Activated T-helper 17 cell treated with anti-CD3 and anti-CD28 coated beads, Interleukin-2, amount 50 U/mL, for 72 hours (primary cell): Measurements from ENCODE around the gene SHMT1. TPM values are rescaled to one million over a fixed set of nuclear protein-coding genes. Genes with fewer than 3 reads are reported as not detected.
"Not testable (repeated sequence)": the region's sequence is repeated elsewhere in the genome, so short reads cannot be mapped to it uniquely, and the experiment has no call there.

ENCODE experiments used
- ATAC-seq: fragments of 150-1000 bp; cut with Tn5 transposase; replicated peaks from 2 replicates; pipeline ENCODE4 v1.10.0; 2021; ENCODE audit warnings: mild to moderate bottlenecking, moderate library complexity
- H3K27ac Mint-ChIP-seq: one replicate; pipeline ENCODE4 v1.8.0; 2022; ENCODE audit warnings: mixed read lengths
- H3K27me3 Mint-ChIP-seq: one replicate; pipeline ENCODE4 v1.8.0; 2022; ENCODE audit warnings: mixed read lengths
- H3K36me3 Mint-ChIP-seq: one replicate; pipeline ENCODE4 v1.8.0; 2022; ENCODE audit warnings: low read depth, mild to moderate bottlenecking, mixed read lengths
- H3K4me1 Mint-ChIP-seq: one replicate; pipeline ENCODE4 v1.8.0; 2022; ENCODE audit warnings: mixed read lengths
- H3K4me3 Mint-ChIP-seq: one replicate; pipeline ENCODE4 v1.8.0; 2022; ENCODE audit warnings: mild to moderate bottlenecking, mixed read lengths
- H3K9me3 Mint-ChIP-seq: one replicate; pipeline ENCODE4 v1.8.0; 2022; ENCODE audit warnings: mixed read lengths
- total RNA-seq, 2 donors: library from RNA; stranded (reverse); gene quantifications; one replicate each; pipeline ENCODE4 v1.2.3, GENCODE V29; 2022

Gene SHMT1
- total RNA-seq, 2 donors from 2014 or later = 47.0 to 85.6 TPM

DNA sequence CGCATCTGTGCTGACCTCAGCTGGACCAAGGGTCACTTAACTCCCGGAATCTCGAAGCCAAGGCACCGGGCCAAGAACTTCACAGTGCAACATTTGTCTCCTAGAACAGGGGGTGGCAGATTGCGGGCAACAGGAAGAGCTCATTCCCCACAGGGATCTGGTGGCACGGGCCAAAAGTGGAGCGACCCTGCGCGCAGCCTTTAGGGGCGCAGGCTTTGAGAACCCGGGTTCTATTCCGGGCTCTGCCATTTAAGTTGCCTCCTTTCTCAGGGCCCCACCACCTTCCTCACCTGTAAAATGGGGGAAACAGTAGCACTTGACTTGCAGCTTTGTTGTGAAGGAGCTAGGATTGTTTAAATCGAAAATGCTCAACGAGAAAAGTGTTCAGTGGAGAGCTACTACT lies 651 bp downstream of the SHMT1 start:
- Mint-ChIP-seq H3K4me1 (no peaks in the 10 kb centered on the region), H3K27ac (peak overlapping the region; percentile 59)

DNA sequence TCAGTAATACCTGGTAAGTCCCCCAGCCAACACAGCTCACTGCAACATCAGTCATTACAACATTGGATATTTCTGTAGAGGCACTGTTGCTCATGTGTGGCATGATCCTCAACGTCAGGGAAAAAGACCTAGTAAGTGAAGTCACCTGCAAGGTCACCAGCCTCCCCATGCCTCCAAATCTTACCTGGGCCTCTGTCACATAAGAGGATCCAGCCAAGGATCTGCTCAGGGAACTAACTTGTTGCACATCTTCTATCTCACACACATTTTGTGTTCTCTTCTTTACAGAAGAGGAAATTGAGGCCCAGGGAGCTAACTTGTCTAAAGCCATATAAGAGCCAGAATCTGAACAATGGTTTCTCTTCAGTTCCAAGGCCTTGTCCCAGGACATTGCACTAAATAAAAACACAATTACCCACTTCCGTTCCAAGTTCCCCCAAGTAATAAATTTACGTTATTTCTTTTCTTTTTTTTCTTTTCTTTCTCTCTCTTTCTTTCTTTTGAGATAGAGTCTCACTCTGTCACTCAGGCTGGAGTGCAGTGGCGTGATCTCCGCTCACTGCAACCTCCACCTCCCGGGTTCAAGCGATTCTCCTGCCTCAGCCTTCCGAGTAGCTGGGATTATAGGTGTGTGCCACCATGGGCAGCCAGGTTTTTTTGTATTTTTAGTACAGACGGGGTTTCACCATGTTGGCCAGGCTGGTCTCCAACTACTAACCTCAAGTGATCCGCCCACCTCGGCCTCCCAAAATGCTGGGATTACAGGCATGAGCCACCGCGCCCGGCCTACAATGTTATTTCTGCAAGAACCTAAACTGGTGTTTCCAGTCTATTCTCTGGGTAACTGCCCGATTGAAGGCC lies 1.3 kb downstream of the SHMT1 start:
- ATAC-seq = no peak
- H3K27ac Mint-ChIP-seq = peak overlapping the region; percentile 59
- H3K4me3 Mint-ChIP-seq = peak overlapping the region; percentile 78
- H3K27me3 Mint-ChIP-seq = no peaks in the 10 kb centered on the region
- peaks cover 19% of the 10 kb centered on the region for H3K36me3 Mint-ChIP-seq
- no peaks in the 10 kb centered on the region for H3K9me3 Mint-ChIP-seq
- no peaks in the 10 kb centered on the region for H3K4me1 Mint-ChIP-seq

More for the DNA sequence above, 651 bp downstream of the SHMT1 start:
- H3K4me3 Mint-ChIP-seq = peak overlapping the region; percentile 78
- peaks cover 14% of the 10 kb centered on the region for H3K36me3 Mint-ChIP-seq
- no peaks in the 10 kb centered on the region for H3K27me3 Mint-ChIP-seq
- ATAC-seq = no peak
- no peaks in the 10 kb centered on the region for H3K9me3 Mint-ChIP-seq

- Mint-ChIP-seq H3K9me3 (no peaks in the 10 kb centered on the region), H3K4me3 (no peak overlapping the region), H3K4me1 (no peaks in the 10 kb centered on the region), H3K27me3 (no peaks in the 10 kb centered on the region), H3K27ac (no peak overlapping the region), H3K36me3 (peaks cover 31% of the 10 kb centered on the region)
- ATAC-seq = no peak
Measured at GRCh38 chr17:18360518-18360917, 2.8 kb downstream of the SHMT1 start.

DNA sequence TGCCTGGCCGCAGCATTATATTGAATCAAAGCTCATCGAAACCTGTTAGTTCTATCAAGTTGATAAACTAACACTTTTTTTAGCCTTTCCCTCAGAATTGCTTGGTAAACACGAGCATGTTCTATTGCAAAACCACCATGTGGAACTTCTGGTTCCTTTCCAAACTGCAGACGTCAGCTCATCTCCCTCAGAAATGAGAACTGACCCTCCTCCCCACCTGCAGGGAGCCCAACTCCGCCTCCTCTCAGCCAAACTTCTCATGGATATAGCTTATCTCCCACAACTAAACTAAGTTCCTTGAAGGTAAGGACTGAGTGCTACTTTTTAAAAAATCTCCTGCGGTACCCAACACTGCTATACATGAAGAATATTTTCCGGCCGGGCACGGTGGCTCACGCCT lies 6.7 kb downstream of the SHMT1 start:
- peaks cover 68% of the 10 kb centered on the region for H3K36me3 Mint-ChIP-seq
- H3K4me3 Mint-ChIP-seq = no peak overlapping the region
- H3K27ac Mint-ChIP-seq = no peak overlapping the region
- no peaks in the 10 kb centered on the region for H3K4me1 Mint-ChIP-seq
- ATAC-seq = no peak
- H3K27me3 Mint-ChIP-seq = no peaks in the 10 kb centered on the region
- no peaks in the 10 kb centered on the region for H3K9me3 Mint-ChIP-seq

GRCh38 chr17:18353541-18353940 lies 9.8 kb downstream of the SHMT1 start:
- H3K9me3 Mint-ChIP-seq = no peaks in the 10 kb centered on the region
- H3K27ac Mint-ChIP-seq = no peak overlapping the region
- H3K36me3 Mint-ChIP-seq = peaks cover 65% of the 10 kb centered on the region
- ATAC-seq = no peak
- H3K4me1 Mint-ChIP-seq = no peaks in the 10 kb centered on the region
- no peak overlapping the region for H3K4me3 Mint-ChIP-seq
- no peaks in the 10 kb centered on the region for H3K27me3 Mint-ChIP-seq

GRCh38 chr17:18344021-18344420 lies 19.3 kb downstream of the SHMT1 start:
- H3K36me3 Mint-ChIP-seq = peaks cover 82% of the 10 kb centered on the region

DNA sequence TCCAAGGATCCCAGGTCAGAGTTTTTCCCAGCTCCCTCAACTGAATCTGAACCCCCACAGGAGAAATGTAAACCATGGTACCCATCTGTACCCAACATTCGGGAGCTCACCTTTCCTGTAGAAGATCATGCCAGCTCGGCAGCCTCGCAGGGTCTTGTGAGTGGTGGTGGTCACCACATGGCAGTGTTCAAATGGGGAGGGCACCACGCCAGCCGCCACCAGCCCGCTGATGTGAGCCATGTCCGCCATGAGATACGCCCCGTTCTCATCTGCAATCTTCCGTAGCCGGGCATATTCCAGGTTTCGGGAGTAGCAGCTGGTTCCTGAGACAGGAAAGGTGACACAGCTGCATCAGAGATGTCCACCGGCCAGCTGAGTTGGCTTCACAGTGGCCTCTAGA lies 23.4 kb downstream of the SHMT1 start:
- ATAC-seq = no peak
- H3K4me1 Mint-ChIP-seq = no peaks in the 10 kb centered on the region
- H3K27ac Mint-ChIP-seq = no peak overlapping the region
- H3K4me3 Mint-ChIP-seq = no peak overlapping the region
- H3K27me3 Mint-ChIP-seq = no peaks in the 10 kb centered on the region
- H3K9me3 Mint-ChIP-seq = no peaks in the 10 kb centered on the region
- H3K36me3 Mint-ChIP-seq = peaks cover 76% of the 10 kb centered on the region

More at GRCh38 chr17:18344021-18344420, 19.3 kb downstream of the SHMT1 start:
- Mint-ChIP-seq H3K4me3 (no peak overlapping the region), H3K27ac (no peak overlapping the region), H3K9me3 (no peaks in the 10 kb centered on the region), H3K27me3 (no peaks in the 10 kb centered on the region), H3K4me1 (no peaks in the 10 kb centered on the region)
- peak; percentile 43 for ATAC-seq

DNA sequence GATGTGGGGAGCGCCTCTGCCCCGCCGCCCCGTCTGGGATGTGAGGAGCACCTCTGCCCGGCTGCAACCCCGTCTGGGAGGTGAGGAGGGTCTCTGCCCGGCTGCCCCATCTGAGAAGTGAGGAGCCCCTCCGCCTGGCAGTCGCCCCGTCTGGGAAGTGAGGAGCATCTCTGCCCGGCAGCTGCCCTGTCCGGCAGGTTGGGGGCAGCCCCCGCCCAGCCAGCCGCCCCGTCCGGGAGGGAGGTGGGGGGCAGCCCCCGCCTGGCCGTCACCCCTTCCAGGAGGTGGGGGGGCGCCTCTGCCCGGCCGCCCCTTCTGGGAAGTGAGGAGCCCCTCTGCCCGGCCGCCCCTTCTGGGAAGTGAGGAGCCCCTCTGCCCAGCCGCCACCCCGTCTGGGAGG lies 25.2 kb downstream of the SHMT1 start:
- H3K36me3 Mint-ChIP-seq = peaks cover 71% of the 10 kb centered on the region
- not testable (repeated sequence) for H3K4me1 Mint-ChIP-seq, H3K9me3 Mint-ChIP-seq, H3K4me3 Mint-ChIP-seq, H3K27ac Mint-ChIP-seq, ATAC-seq, H3K27me3 Mint-ChIP-seq

DNA sequence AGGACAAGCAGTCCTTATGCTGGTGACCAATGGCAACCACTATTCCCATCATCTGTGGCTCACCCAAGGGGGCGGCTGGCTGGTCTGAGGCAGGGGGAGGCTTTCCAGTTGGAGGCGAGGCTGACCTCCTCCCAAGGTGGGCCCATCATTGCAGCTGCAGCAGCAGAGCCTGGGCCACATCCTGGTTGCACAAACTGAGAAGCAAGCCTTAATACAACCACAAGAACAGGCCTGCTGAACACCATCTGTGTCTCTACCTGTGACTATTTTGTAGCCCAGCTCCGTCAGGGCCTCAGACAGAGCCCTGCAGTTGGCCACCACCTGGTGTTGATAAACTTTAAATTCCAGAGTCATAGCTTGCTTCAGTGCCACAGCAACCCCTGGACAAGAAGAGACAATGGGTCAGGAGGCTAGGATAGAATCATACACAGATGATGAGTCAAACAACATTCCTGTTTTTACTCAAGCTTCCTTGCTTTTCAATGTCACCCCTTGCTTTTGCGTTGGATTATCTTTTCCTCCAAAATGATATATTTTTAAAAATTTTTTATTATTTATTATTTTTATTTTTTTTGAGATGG lies 30.4 kb downstream of the SHMT1 start:
- Mint-ChIP-seq H3K9me3 (no peaks in the 10 kb centered on the region), H3K27me3 (no peaks in the 10 kb centered on the region), H3K27ac (no peak overlapping the region), H3K4me1 (peaks cover 8% of the 10 kb centered on the region), H3K36me3 (peaks cover 68% of the 10 kb centered on the region), H3K4me3 (no peak overlapping the region)
- ATAC-seq = peak; percentile 50

GRCh38 chr17:18331879-18332278 lies 31.5 kb downstream of the SHMT1 start:
- Mint-ChIP-seq H3K4me3 (peak overlapping the region; percentile 10), H3K27me3 (no peaks in the 10 kb centered on the region), H3K4me1 (peaks cover 8% of the 10 kb centered on the region), H3K36me3 (peaks cover 74% of the 10 kb centered on the region), H3K27ac (peak overlapping the region; percentile 61), H3K9me3 (no peaks in the 10 kb centered on the region)
- peak; percentile 56 for ATAC-seq

GRCh38 chr17:18328643-18329204 lies 34.6 kb downstream of the SHMT1 start:
- Mint-ChIP-seq H3K9me3 (no peaks in the 10 kb centered on the region), H3K27ac (no peak overlapping the region), H3K4me1 (peaks cover 15% of the 10 kb centered on the region), H3K36me3 (peaks cover 78% of the 10 kb centered on the region), H3K27me3 (no peaks in the 10 kb centered on the region), H3K4me3 (no peak overlapping the region)
- no peak for ATAC-seq

GRCh38 chr17:18327556-18327955 lies 35.8 kb downstream of the SHMT1 start:
- H3K36me3 Mint-ChIP-seq = peaks cover 89% of the 10 kb centered on the region
- no peaks in the 10 kb centered on the region for H3K27me3 Mint-ChIP-seq
- H3K9me3 Mint-ChIP-seq = no peaks in the 10 kb centered on the region
- no peak overlapping the region for H3K27ac Mint-ChIP-seq
- no peak for ATAC-seq
- no peak overlapping the region for H3K4me3 Mint-ChIP-seq
- peaks cover 15% of the 10 kb centered on the region for H3K4me1 Mint-ChIP-seq

- no peaks in the 10 kb centered on the region for H3K27me3 Mint-ChIP-seq
- H3K36me3 Mint-ChIP-seq = peaks cover 89% of the 10 kb centered on the region
- H3K27ac Mint-ChIP-seq = no peak overlapping the region
- peaks cover 11% of the 10 kb centered on the region for H3K4me1 Mint-ChIP-seq
- no peaks in the 10 kb centered on the region for H3K9me3 Mint-ChIP-seq
- ATAC-seq = no peak
- no peak overlapping the region for H3K4me3 Mint-ChIP-seq
Measured at GRCh38 chr17:18327093-18327492, 36.3 kb downstream of the SHMT1 start.

DNA sequence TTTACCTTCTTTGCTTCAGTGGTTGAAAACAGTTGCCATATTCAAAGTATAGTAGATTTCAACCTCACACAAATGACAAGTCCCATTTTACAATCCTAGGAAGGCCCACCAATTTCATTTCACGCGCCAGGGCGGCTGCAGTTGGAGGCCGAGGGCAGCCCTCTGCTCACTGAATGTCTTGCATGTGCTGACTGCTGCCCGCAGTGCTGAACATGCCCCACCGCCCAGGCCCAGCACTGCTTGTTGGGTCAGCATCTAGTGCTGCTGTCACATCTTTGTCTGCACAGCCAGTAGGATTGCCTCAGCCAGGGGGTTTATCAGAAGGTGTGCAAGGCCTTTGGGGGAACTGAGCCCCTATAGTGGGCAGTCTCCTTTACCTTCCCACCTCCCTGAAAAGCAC lies 36.8 kb downstream of the SHMT1 start:
- peaks cover 84% of the 10 kb centered on the region for H3K36me3 Mint-ChIP-seq
- no peaks in the 10 kb centered on the region for H3K27me3 Mint-ChIP-seq
- H3K4me3 Mint-ChIP-seq = no peak overlapping the region
- H3K27ac Mint-ChIP-seq = peak overlapping the region; percentile 49
- H3K9me3 Mint-ChIP-seq = no peaks in the 10 kb centered on the region
- ATAC-seq = no peak
- peaks cover 7% of the 10 kb centered on the region for H3K4me1 Mint-ChIP-seq

DNA sequence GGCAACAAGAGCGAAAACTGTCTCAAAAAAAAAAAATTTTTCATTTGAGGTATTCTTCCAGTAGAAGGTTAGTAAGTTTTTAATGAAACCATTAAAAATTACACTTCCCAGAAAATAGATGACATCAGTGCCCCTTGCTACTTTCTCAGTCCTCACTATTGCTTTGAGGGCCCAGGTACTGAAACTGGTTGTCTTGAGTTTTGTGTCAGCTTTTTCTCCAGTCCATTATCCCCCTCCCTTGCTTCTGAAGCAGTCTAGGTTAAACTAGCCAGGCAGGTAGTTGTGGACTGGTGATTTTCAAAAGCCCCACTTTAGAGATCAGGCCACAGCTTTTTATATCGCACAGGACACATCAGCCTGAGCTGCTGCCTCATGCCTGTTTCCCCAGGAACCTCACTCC lies 37.3 kb downstream of the SHMT1 start:
- Mint-ChIP-seq H3K27me3 (no peaks in the 10 kb centered on the region), H3K4me1 (peaks cover 7% of the 10 kb centered on the region), H3K36me3 (peaks cover 83% of the 10 kb centered on the region), H3K27ac (peak overlapping the region; percentile 49), H3K9me3 (no peaks in the 10 kb centered on the region), H3K4me3 (no peak overlapping the region)
- peak; percentile 69 for ATAC-seq
